BE2C (cell line): ENCODE measurements around the gene SYT1.

Experiments used
- DNase-seq: peaks from one replicate; pipeline ENCODE4 v3.0.0-alpha.2; 2020
- H3K27me3 ChIP-seq: fragments of 250-450 bp; sonication (Bioruptor Pico); 2 replicates; pipeline ENCODE4 v1.5.1; 2020; ENCODE audit warnings: mild to moderate bottlenecking
- H3K36me3 ChIP-seq: fragments of 250-450 bp; sonication (Bioruptor Pico); 2 replicates; pipeline ENCODE4 v1.5.1; 2020; ENCODE audit warnings: mild to moderate bottlenecking
- H3K4me1 ChIP-seq: fragments of 250-450 bp; sonication (Bioruptor Pico); 2 replicates; pipeline ENCODE4 v1.5.1; 2020
- H3K4me3 ChIP-seq: 2 replicates; pipeline ENCODE4 v1.5.1; 2011; ENCODE audit warnings: low read depth, low read length
- H3K9me3 ChIP-seq: fragments of 250-450 bp; sonication (Bioruptor Pico); 2 replicates; pipeline ENCODE4 v1.5.1; 2020
- CTCF ChIP-seq: IDR thresholded peaks from 2 replicates; pipeline ENCODE4 v1.5.1; 2012; ENCODE audit warnings: mild to moderate bottlenecking, low read depth, low read length

SYT1 gene

DNA sequence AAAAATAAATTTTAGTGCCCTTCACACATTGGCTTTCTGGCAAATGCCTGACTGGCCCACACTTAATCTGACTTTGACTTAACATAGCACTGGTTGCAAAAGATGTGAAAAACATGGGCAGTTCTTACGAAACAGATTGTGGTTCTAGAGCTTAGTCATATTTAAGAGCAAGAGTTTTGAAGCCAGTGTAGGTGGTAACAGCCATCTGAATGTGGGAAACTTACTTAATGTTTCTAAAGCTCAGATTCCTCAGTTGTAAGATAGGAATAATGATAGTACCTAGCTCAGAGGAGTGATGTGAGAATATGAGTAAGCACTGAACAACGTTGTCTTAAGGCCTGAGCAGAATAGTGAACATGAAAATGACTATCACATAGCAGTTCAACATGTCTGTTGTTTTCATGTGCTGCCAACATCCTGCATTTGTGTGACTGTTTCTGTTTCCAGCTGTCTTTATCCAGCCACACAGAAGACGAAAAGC, 262.7 kb downstream of the SYT1 start:
- H3K4me1 ChIP-seq = no peaks in the 10 kb centered on the region

DNA sequence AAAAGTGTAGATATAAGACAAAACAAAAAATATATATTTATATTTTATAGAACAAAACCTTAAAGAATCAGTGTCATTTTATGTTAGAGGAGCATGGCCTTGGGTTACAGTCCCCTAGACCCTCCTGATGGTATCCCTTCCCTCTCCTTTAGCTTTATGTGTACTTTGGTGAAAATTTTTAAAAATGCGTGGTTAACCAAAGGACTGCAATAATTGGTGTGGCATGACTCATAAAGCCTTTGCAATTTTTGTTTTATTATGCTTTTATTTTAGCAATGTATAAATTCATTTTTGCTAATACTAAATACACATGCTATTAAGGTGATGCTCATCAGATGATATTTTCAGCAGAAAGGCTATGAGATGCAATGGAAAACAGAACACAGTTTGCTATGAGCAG, 264.4 kb downstream of the SYT1 start:
- no peaks in the 10 kb centered on the region for H3K4me1 ChIP-seq
- no peak overlapping the region for H3K4me3 ChIP-seq
- peaks cover 26% of the 10 kb centered on the region for H3K36me3 ChIP-seq
- H3K27me3 ChIP-seq = no peaks in the 10 kb centered on the region
- TF ChIP-seq CTCF = no peak
- no peak for DNase-seq
- H3K9me3 ChIP-seq = no peaks in the 10 kb centered on the region

More for the DNA sequence above, 262.7 kb downstream of the SYT1 start:
- Histone ChIP-seq H3K4me3 (no peak overlapping the region), H3K9me3 (no peaks in the 10 kb centered on the region), H3K36me3 (peaks cover 22% of the 10 kb centered on the region), H3K27me3 (no peaks in the 10 kb centered on the region)
- TF ChIP-seq CTCF = no peak
- no peak for DNase-seq

- no peak for TF ChIP-seq CTCF
- H3K27me3 ChIP-seq = no peaks in the 10 kb centered on the region
- H3K36me3 ChIP-seq = peaks cover 24% of the 10 kb centered on the region
These were observed 274.3 kb downstream of the SYT1 start for GRCh38 chr12:79138872-79139271.

DNA sequence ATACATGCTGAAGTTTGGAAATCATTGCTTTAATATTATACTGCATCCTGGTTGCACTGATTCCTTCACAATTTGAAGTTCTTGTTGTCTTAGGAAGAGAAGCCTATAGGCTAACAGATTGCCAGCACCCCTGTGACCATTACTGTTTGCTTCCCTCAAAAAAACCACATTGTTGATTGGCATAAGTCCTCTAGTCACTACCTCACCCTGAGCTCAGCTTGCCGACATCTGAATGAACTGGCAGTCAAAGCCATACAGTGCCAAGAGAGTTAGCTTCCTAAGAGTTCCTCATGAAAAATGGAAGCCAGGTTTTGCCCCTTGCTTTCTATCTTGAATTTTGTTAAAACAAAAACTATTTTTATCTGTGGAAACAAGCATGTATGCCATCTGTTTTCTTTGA, 276.1 kb downstream of the SYT1 start:
- Histone ChIP-seq H3K9me3 (no peaks in the 10 kb centered on the region), H3K4me1 (peaks cover 22% of the 10 kb centered on the region), H3K4me3 (no peak overlapping the region), H3K36me3 (peaks cover 21% of the 10 kb centered on the region), H3K27me3 (no peaks in the 10 kb centered on the region)
- DNase-seq = no peak
- TF ChIP-seq CTCF = no peak

More at GRCh38 chr12:79138872-79139271, 274.3 kb downstream of the SYT1 start:
- Histone ChIP-seq H3K4me1 (peaks cover 22% of the 10 kb centered on the region), H3K4me3 (no peak overlapping the region), H3K9me3 (no peaks in the 10 kb centered on the region)
- DNase-seq = no peak

DNA sequence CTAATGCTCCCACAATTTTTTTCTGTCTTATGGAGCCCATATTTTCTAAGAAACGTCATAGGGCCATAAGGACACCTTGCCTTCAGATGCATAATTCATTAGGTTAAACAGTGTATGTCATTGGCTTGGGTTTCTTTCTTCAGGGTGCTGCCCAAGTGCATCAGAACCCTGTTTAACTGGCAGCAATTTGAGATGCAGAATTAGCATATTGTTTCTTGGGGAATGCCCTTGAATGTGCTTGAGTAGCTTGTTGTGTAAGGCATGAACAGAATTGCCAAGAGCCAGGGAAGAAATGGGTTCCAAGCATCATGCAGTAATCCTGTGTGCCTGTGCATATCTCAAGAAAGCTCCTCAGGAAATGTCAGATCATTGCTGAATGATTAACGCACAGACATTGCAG, 277.2 kb downstream of the SYT1 start:
- no peak for TF ChIP-seq CTCF
- Histone ChIP-seq H3K36me3 (peaks cover 21% of the 10 kb centered on the region), H3K4me1 (peaks cover 22% of the 10 kb centered on the region), H3K9me3 (no peaks in the 10 kb centered on the region), H3K4me3 (no peak overlapping the region), H3K27me3 (no peaks in the 10 kb centered on the region)
- DNase-seq = no peak

DNA sequence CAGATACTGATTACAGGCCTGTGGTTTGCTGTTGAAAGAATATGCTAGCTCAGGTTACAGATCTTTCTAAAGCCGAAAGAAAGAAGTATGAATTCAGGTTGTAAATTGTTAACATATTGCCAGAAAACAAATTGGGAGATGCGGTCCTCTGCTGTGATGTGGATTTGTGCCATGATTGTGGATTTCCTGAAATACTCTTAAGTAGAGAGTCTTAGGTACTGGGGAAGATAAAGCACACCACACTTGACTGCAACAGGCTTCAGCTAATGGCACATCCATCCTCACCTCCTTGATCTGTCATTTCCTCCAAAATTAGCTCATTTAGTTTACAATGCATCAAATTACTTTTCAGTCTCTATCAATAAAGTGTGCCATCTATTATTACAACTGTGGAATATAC, 279.2 kb downstream of the SYT1 start:
- H3K27me3 ChIP-seq = no peaks in the 10 kb centered on the region
- no peaks in the 10 kb centered on the region for H3K9me3 ChIP-seq
- peaks cover 21% of the 10 kb centered on the region for H3K36me3 ChIP-seq
- no peak overlapping the region for H3K4me3 ChIP-seq
- no peak for DNase-seq
- H3K4me1 ChIP-seq = peaks cover 22% of the 10 kb centered on the region
- no peak for TF ChIP-seq CTCF
